Measurements from ENCODE around the gene TRIM69. TPM values are rescaled to one million over a fixed set of nuclear protein-coding genes. Genes with fewer than 3 reads are reported as not detected.

TRIM69 gene
- total and polyA plus RNA-seq, 2 experiments from 2014 or later, result 4.3 to 7.0 TPM

GRCh38 chr15:44706946-44707636, 29.2 kb upstream of the TRIM69 start:
- Mint-ChIP-seq H3K27ac (no peak overlapping the region), H3K27me3 (ENCODE audit: insufficient read depth, low read depth, poor library complexity) (peaks cover 9% of the 10 kb centered on the region), H3K9me3 (peaks cover 15% of the 10 kb centered on the region), H3K36me3 (ENCODE audit: low read depth) (0 out of 3 replicates have a peak, but pooled peaks cover 6% of the 10 kb centered on the region), H3K4me1 (peaks cover 1% of the 10 kb centered on the region; the same call in 2 of the 3 replicates), H3K4me3 (no peak overlapping the region)
- no peak for DNase-seq (ENCODE audit: low spot score)
- Histone ChIP-seq H3K9me2 (ENCODE audit: insufficient read depth) (no peaks in the 10 kb centered on the region), H3K4me1 (ENCODE audit: insufficient read depth) (no peaks in the 10 kb centered on the region), H3K36me3 (ENCODE audit: insufficient read depth) (no peaks in the 10 kb centered on the region), H3K27ac (ENCODE audit: low read depth) (no peak overlapping the region), H3K27me3 (ENCODE audit: insufficient read depth) (peaks cover 4% of the 10 kb centered on the region), H3K4me2 (no peak overlapping the region), H4K20me1 (replicated peaks; ENCODE audit: insufficient read depth) (peaks cover 1% of the 10 kb centered on the region; the same call in 1 of the 2 replicates), H2AFZ (no peak overlapping the region), H3K4me3 (no peak overlapping the region), H3K79me2 (replicated peaks; ENCODE audit: insufficient read depth) (no peaks in the 10 kb centered on the region), H3F3A (replicated peaks; ENCODE audit: low read depth) (no peaks in the 10 kb centered on the region)
- TF ChIP-seq ZNF114 (CRISPR knock-in tag; IDR thresholded peaks at IDR 0.05) (no peak), POLR2AphosphoS5 (IDR thresholded peaks at IDR 0.05; ENCODE audit: low read depth) (no peak), ZNF331 (CRISPR knock-in tag; IDR thresholded peaks at IDR 0.05; ENCODE audit: low read depth) (no peak), JUNB (IDR thresholded peaks at IDR 0.05; ENCODE audit: unreplicated experiment) (no peak), ETS1 (IDR thresholded peaks at IDR 0.05) (no peak), NANOG (IDR thresholded peaks at IDR 0.05; ENCODE audit: borderline replicate concordance) (no peak), ZNF462 (CRISPR knock-in tag; IDR thresholded peaks at IDR 0.05) (no peak), EZH2 (IDR thresholded peaks at IDR 0.05; ENCODE audit: low read depth, unreplicated experiment) (no peak), STAT1 (IDR thresholded peaks at IDR 0.05; ENCODE audit: unreplicated experiment) (no peak), CREB1 (CRISPR knock-in tag; IDR thresholded peaks at IDR 0.05; ENCODE audit: low read depth) (no peak), EZH2phosphoT487 (IDR thresholded peaks at IDR 0.05; ENCODE audit: unreplicated experiment) (no peak)
- TF ChIP-seq, protein P1, sequence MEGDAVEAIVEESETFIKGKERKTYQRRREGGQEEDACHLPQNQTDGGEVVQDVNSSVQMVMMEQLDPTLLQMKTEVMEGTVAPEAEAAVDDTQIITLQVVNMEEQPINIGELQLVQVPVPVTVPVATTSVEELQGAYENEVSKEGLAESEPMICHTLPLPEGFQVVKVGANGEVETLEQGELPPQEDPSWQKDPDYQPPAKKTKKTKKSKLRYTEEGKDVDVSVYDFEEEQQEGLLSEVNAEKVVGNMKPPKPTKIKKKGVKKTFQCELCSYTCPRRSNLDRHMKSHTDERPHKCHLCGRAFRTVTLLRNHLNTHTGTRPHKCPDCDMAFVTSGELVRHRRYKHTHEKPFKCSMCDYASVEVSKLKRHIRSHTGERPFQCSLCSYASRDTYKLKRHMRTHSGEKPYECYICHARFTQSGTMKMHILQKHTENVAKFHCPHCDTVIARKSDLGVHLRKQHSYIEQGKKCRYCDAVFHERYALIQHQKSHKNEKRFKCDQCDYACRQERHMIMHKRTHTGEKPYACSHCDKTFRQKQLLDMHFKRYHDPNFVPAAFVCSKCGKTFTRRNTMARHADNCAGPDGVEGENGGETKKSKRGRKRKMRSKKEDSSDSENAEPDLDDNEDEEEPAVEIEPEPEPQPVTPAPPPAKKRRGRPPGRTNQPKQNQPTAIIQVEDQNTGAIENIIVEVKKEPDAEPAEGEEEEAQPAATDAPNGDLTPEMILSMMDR (conservative IDR thresholded peaks at IDR 0.05; ENCODE audit: low read depth in 2 of 2), result no peak
- TF ChIP-seq, protein P2, sequence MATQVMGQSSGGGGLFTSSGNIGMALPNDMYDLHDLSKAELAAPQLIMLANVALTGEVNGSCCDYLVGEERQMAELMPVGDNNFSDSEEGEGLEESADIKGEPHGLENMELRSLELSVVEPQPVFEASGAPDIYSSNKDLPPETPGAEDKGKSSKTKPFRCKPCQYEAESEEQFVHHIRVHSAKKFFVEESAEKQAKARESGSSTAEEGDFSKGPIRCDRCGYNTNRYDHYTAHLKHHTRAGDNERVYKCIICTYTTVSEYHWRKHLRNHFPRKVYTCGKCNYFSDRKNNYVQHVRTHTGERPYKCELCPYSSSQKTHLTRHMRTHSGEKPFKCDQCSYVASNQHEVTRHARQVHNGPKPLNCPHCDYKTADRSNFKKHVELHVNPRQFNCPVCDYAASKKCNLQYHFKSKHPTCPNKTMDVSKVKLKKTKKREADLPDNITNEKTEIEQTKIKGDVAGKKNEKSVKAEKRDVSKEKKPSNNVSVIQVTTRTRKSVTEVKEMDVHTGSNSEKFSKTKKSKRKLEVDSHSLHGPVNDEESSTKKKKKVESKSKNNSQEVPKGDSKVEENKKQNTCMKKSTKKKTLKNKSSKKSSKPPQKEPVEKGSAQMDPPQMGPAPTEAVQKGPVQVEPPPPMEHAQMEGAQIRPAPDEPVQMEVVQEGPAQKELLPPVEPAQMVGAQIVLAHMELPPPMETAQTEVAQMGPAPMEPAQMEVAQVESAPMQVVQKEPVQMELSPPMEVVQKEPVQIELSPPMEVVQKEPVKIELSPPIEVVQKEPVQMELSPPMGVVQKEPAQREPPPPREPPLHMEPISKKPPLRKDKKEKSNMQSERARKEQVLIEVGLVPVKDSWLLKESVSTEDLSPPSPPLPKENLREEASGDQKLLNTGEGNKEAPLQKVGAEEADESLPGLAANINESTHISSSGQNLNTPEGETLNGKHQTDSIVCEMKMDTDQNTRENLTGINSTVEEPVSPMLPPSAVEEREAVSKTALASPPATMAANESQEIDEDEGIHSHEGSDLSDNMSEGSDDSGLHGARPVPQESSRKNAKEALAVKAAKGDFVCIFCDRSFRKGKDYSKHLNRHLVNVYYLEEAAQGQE (IDR thresholded peaks at IDR 0.05; ENCODE audit: unreplicated experiment), result no peak
- no peak for ATAC-seq

Measured in GM23338 (cell line).